ENCODE measurements around the gene ATG4B.

Gene ATG4B

DNA sequence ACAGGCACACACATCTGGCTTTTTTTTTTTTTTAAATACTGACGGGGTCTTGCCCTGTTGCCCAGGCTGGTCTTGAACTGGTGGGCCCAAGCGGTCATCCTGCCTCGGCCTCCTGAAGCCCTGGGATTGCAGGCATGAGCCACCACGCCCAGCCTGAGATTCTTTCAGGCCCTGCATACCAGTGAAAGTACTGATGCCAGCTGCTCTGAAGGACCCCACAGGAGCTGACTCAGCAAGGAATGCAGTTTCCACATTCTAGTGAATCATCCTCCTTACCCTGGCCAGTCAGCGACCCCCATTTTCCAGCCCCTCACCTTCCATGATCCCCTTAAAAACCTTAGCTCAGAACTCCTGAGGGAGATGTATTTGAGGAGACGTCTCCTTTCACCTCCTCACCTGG, 55.0 kb downstream of the ATG4B start:
- no peak for TF ChIP-seq ZNF274 (IDR thresholded peaks at IDR 0.05; ENCODE audit: low read depth, low read length)
- no peak overlapping the region for H3K4me3 ChIP-seq (ENCODE audit: low read length)

DNA sequence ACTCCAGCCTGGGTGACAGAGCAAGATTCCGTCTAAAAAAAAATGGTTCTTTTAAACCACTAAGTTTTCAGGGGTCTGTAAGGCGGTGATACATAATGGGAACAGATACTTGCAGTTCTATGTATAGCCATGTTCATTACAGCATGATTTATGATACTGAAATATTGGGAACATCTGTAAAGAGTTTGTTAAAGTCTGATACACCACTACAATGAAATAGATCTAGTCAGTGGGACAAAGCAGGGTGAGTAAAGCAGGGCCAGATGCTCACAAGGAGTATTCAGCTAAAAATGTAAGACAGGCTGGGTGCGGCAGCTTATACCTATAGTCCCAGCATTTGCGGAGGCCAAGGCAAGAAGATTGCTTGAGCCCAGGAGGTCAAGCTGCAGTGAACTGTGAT, 58.2 kb downstream of the ATG4B start:
- no peak for TF ChIP-seq ZNF274 (IDR thresholded peaks at IDR 0.05; ENCODE audit: low read depth, low read length)
- H3K4me3 ChIP-seq (ENCODE audit: low read length), result no peak overlapping the region

DNA sequence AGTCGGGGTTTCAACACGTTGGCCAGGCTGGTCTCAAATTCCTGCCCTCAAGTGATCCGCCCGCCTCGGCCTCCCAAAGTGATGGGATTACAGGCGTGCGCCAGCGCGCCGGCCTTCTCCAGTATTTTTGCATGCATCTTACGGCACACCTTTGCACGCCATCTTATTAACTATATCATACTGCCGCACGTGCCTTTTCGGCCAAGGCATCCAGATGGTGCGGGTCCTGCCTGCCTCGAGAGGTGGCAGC, 63.6 kb downstream of the ATG4B start:
- no peak for TF ChIP-seq ZNF274 (IDR thresholded peaks at IDR 0.05; ENCODE audit: low read depth, low read length)
- peak overlapping the region; percentile 89; the same call in 1 of the 2 replicates for H3K4me3 ChIP-seq (ENCODE audit: low read length)

DNA sequence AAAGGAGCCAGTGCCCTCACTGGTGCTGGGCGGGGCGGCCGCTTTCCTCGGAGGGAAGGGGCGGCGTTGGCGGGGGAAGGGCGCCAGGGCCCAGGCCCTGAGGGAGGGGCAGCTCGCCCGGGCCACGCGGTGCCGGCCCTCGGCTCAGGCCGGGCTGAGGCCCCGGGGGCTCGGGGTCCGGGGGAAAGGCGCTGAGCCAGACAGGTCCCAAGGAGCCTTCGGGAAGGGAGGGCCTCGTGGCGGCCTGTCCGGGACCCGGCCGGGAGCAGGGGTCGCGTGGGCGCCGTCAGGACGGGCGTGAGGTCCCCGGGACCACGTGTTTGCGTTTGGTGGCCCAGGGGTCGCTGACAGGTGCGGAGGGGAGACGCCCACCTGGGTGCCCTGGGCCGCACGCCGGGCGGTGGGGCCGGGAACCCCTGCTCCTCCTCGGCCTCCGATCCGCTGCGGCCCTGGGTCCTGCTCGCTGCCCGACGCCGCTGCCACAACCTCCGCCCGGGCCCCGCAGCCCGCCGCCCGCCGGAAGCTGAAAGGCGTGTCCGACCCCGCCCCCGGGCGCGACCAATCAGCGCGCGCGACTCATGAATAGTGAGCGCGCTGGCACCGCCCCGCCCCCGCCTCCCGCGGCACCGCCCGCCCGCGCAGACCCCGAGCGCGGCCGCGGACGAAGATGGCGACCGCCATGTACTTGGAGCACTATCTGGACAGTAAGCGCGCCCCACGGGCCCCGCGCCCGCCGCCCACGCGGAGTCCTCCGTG, 64.1 kb downstream of the ATG4B start, which contains the start of gene ING5:
Gene ING5, plus strand, starts transcription at position 641 of the 756 bp plus-strand sequence. Its CDS starts 27 bp downstream, at position 668.
- H3K4me3 ChIP-seq (ENCODE audit: low read length), result peak within 1 kb of the TSS; percentile 89; the same call in 1 of the 2 replicates
- no peak for TF ChIP-seq ZNF274 (IDR thresholded peaks at IDR 0.05; ENCODE audit: low read depth, low read length)

DNA sequence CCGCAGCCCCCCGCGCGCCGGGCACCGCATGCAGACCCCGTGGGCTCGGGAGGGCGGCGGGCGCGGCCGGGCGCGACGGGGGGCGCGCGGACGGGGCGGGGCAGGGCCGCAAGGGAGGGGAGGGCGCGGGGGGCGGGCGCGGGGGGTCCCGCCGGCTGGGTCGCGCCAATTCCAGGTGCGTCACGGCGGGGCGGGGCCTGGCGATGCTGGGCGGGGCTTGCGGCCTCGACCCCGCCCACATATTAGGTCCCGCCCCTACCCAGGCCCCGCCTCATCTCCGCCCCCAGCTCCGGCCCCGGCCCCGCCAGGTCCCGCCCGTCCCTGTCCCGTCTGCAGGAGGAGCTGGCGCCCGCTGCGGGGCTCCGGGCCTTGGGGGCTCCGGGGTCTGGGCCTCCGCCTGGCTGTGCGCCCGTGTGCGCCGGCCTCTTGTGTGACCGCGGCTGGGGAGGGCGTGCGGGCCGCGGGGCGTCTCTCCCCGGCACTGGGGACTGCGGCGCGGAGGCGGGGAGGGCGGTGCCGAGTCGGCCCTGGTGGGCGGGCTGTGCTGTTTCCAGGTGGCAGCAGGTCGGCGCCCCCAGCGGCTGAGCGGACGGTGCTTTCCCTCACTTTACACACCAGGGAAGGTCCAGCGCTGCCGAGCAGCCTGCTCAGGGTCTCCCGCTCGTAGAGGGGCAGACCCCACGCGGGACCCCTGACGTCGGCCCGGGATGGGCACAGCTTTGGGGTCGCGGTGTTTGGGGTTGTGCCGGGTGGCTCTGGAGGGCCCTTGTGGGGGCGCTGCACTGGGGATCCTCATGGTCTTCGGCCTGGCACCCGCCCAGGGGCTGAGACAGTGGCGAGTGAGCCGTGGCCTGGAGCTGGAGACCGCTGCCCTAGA, 64.9 kb downstream of the ATG4B start:
- no peak for TF ChIP-seq ZNF274 (IDR thresholded peaks at IDR 0.05; ENCODE audit: low read depth, low read length)
- peak overlapping the region; percentile 55; the same call in 1 of the 2 replicates for H3K4me3 ChIP-seq (ENCODE audit: low read length)

DNA sequence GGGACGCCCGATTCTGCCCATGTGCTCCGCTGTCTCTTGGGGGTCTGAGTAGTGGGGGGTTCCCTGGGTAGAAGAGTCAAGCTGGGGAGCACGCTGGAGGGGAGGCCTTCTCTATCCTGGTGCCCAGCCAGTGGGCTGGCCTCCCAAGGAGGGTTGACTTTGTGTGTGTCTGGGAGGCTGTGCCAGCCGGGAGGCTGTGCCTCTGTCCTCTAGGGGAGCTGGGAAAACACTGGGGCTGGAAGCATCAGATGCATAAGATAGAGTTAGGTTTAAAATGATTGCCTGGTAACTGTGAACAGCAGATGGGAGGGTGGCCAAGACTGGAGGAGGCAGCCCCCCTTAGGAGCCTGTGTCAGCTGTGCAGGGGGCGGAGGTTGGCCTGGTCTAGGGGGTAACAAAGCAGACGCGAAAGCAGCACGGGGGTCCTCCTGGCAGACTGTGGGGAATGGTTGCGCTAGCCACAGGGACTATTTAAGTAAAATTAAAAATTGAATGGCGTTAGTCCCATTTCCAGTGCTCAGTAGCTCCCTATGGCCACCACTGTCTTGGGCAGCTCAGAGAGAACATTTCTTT, 65.6 kb downstream of the ATG4B start:
- no peak for TF ChIP-seq ZNF274 (IDR thresholded peaks at IDR 0.05; ENCODE audit: low read depth, low read length)
- peak overlapping the region; percentile 55; the same call in 1 of the 2 replicates for H3K4me3 ChIP-seq (ENCODE audit: low read length)

DNA sequence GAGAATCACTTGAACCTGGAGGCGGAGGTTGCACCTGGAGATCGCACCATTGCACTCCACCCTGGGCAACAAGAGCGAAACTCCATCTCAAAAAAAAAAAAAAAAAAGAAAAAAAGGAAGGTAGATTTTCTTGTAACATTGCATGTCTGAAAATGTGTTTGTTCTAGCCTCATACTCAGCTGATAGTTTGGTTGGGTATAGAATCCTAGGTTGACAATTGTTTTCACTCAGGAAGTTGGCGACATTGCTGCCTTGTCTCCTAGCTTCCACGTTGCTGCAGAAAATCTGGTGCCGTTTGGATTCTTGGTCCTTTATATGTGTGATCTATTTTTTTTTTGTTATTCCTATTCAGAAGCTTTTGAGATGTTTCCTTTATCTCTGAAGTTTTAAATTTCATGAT, 69.0 kb downstream of the ATG4B start:
- H3K4me3 ChIP-seq (ENCODE audit: low read length), result no peak overlapping the region
- TF ChIP-seq ZNF274 (IDR thresholded peaks at IDR 0.05; ENCODE audit: low read depth, low read length), result no peak

DNA sequence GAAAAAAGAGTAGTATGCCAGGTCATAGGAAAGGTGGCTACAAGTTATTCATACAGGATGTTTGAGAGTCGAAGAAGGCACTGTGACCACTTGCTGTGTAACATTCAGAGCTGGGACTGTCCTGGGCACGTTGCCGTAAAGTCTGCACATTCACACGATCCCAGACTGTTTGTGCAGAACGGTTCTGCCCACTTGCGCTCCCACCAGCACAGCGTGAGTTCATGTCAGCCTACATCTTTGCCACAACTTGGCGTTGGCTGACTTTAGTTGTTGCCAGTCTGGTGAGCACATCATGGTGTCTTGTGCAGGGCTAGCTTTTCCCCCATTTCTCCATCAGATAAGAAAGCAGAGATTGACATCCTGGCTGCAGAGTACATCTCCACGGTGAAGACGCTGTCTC, 71.4 kb downstream of the ATG4B start:
- no peak for TF ChIP-seq ZNF274 (IDR thresholded peaks at IDR 0.05; ENCODE audit: low read depth, low read length)
- no peak overlapping the region for H3K4me3 ChIP-seq (ENCODE audit: low read length)

DNA sequence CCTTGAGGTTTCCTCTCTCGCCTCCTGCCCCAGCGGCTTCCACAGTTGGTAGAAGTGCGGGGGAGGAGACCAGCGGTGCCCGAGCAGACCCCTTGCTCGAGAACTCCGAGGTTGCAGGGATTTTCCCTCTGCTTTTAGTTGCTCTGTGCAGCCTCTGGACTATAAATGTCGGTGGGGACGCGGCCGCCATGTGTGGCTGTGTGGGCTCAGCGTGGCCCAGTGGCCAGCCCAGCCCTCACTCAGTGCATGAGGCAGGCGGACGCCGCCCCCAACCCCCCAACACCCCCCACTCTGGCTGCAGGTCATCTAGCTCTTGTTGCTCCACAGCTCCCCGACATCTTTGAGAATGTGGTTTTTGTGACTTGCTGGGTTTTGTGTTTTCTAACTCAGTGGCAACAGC, 81.6 kb downstream of the ATG4B start:
- H3K4me3 ChIP-seq (ENCODE audit: low read length), result no peak overlapping the region
- no peak for TF ChIP-seq ZNF274 (IDR thresholded peaks at IDR 0.05; ENCODE audit: low read depth, low read length)

DNA sequence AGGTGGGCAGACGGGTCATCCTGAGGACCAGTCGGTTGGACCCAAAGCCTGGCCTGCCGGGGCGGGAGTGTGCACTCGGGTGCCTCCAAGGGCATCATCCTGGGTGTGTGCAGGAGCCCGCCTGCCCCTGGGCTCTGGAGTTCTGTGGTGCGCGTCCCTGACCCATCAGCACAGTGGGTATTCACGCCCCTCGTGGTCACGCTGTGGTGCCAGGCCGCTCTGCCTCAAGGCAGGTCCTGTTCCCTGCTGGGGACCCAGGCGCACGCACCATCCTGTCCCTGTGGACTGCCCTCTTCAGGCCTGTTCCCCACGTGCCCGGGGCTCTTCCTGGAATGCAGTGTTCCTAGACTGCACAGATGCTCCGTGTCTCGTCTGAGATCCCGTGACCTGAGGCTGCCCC, 82.6 kb downstream of the ATG4B start:
- TF ChIP-seq ZNF274 (IDR thresholded peaks at IDR 0.05; ENCODE audit: low read depth, low read length), result no peak
- H3K4me3 ChIP-seq (ENCODE audit: low read length), result no peak overlapping the region

DNA sequence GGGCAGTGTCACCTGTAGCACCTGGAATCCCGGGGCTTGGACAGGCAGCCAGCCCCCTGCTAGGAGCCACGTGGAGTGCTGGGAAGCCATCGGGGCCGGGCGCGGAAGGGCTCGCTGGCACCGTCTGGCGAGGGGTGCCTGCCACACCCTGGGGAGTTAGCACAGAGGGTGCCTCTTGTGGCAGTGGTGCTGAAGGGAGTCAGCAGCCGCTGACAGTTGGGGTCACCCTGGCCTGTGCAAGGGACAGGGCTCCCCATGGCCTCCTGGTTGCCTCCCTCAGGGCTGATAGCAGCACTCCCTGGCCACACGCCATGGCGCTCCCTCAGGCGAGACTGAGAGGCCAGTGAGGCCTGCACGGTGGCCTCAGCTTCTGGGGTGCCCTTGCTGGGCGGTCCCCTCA, 83.1 kb downstream of the ATG4B start:
- TF ChIP-seq ZNF274 (IDR thresholded peaks at IDR 0.05; ENCODE audit: low read depth, low read length), result no peak
- no peak overlapping the region for H3K4me3 ChIP-seq (ENCODE audit: low read length)

DNA sequence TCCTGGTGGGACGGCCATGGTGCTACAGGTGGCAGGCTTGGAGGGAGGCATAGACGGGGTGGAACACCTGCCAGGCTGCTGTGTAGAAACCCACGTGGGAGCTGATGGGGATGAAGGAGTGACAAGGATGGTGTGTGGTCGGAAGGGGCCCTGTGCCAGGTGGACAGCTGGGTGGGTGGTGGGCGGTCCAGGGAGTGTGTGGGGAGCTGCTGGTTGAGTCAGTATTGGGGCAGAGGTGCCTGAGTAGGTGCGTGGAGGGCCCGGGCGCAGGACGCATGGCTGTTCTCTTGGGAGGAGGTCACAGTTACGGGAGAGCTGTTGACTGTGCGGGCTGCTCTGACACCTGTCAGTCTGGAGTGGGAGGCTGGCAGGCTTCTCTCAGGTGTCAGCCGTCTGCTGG, 84.4 kb downstream of the ATG4B start:
- no peak overlapping the region for H3K4me3 ChIP-seq (ENCODE audit: low read length)
- TF ChIP-seq ZNF274 (IDR thresholded peaks at IDR 0.05; ENCODE audit: low read depth, low read length), result no peak

DNA sequence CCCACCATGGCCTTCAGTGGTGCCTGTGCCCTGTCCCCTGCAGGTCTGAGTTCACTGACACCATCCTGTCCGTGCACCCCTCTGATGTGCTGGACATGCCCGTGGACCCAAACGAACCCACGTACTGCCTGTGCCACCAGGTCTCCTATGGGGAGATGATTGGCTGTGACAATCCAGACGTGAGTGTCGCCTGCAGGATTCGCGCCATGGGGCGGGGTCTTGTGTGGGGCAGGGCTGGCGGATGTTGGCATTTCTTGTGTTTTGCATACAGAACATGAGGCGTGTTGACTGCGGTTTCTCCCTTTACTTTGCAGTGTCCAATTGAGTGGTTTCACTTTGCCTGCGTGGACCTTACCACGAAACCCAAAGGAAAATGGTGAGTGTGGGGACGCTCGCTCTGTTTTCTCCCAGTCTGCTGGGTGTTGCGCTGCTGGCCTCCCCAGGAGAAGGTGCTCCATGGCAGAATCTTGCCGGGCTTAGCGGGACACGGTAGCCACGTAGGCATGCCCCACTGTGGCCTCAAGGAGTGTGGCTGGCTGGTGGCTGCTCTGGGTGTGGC, 85.5 kb downstream of the ATG4B start:
- no peak for TF ChIP-seq ZNF274 (IDR thresholded peaks at IDR 0.05; ENCODE audit: low read depth, low read length)
- no peak overlapping the region for H3K4me3 ChIP-seq (ENCODE audit: low read length)

Measured in GM08714 (cell line).